ENCODE results near the gene KCNAB1.

KCNAB1 gene

GRCh38 chr3:156317462-156318074 lies 197.2 kb downstream of the KCNAB1 start:
- peak; percentile 64 for DNase-seq (ENCODE audit: low read depth)

- DNase-seq (ENCODE audit: low read depth) = no peak
These were observed 201.6 kb downstream of the KCNAB1 start for GRCh38 chr3:156321945-156322344.

GRCh38 chr3:156323466-156323865 lies 203.1 kb downstream of the KCNAB1 start:
- no peak for DNase-seq (ENCODE audit: low read depth)

GRCh38 chr3:156330415-156330814 lies 210.0 kb downstream of the KCNAB1 start:
- DNase-seq (ENCODE audit: low read depth) = no peak

- no peak for DNase-seq (ENCODE audit: low read depth)
These were observed 211.9 kb downstream of the KCNAB1 start for GRCh38 chr3:156332304-156332703.

- no peak for DNase-seq (ENCODE audit: low read depth)
These were observed 214.6 kb downstream of the KCNAB1 start for GRCh38 chr3:156334841-156335545.

- no peak for DNase-seq (ENCODE audit: low read depth)
These were observed 219.1 kb downstream of the KCNAB1 start for GRCh38 chr3:156339491-156339890.

- DNase-seq (ENCODE audit: low read depth) = no peak
These were observed 221.0 kb downstream of the KCNAB1 start for GRCh38 chr3:156341332-156341731.

- DNase-seq (ENCODE audit: low read depth) = no peak
These were observed 221.5 kb downstream of the KCNAB1 start for GRCh38 chr3:156341831-156342416.

GRCh38 chr3:156344215-156344614 lies 223.8 kb downstream of the KCNAB1 start:
- no peak for DNase-seq (ENCODE audit: low read depth)

- no peak for DNase-seq (ENCODE audit: low read depth)
These were observed 228.7 kb downstream of the KCNAB1 start for GRCh38 chr3:156349111-156349510.

- DNase-seq (ENCODE audit: low read depth) = no peak
These were observed 229.6 kb downstream of the KCNAB1 start for GRCh38 chr3:156349978-156350377.

GRCh38 chr3:156350781-156351180 lies 230.4 kb downstream of the KCNAB1 start:
- no peak for DNase-seq (ENCODE audit: low read depth)

- DNase-seq (ENCODE audit: low read depth) = no peak
These were observed 231.4 kb downstream of the KCNAB1 start for GRCh38 chr3:156351783-156352182.

- DNase-seq (ENCODE audit: low read depth) = no peak
These were observed 232.3 kb downstream of the KCNAB1 start for GRCh38 chr3:156352728-156353127.

GRCh38 chr3:156353563-156353962 lies 233.2 kb downstream of the KCNAB1 start:
- DNase-seq (ENCODE audit: low read depth) = peak; percentile 4

GRCh38 chr3:156356537-156357363 lies 236.4 kb downstream of the KCNAB1 start:
- DNase-seq (ENCODE audit: low read depth) = no peak

- no peak for DNase-seq (ENCODE audit: low read depth)
These were observed 237.9 kb downstream of the KCNAB1 start for GRCh38 chr3:156358232-156358631.

GRCh38 chr3:156359368-156359767 lies 239.0 kb downstream of the KCNAB1 start:
- DNase-seq (ENCODE audit: low read depth) = no peak

- DNase-seq (ENCODE audit: low read depth) = no peak
These were observed 239.7 kb downstream of the KCNAB1 start for GRCh38 chr3:156360083-156360482.

GRCh38 chr3:156360963-156361362 lies 240.6 kb downstream of the KCNAB1 start:
- no peak for DNase-seq (ENCODE audit: low read depth)

- no peak for DNase-seq (ENCODE audit: low read depth)
These were observed 246.2 kb downstream of the KCNAB1 start for GRCh38 chr3:156366559-156366958.

GRCh38 chr3:156368189-156368588 lies 247.8 kb downstream of the KCNAB1 start:
- DNase-seq (ENCODE audit: low read depth) = no peak

All from EH (cell line).